HG02571 (cell line): Measurements from ENCODE around the gene PTTG1IP2.

Experiments used
- ATAC-seq: cut with Tn5 transposase; IDR thresholded peaks from one replicate; pipeline ENCODE4 v1.9.1; 2021; ENCODE audit warnings: mild to moderate bottlenecking, moderate library complexity; ENCODE audit not compliant: unreplicated experiment

Gene PTTG1IP2

GRCh38 chr7:90474284-90475210 lies 5.1 kb downstream of the PTTG1IP2 start:
- no peak for ATAC-seq

GRCh38 chr7:90483251-90483650 lies 13.8 kb downstream of the PTTG1IP2 start:
- ATAC-seq: no peak

GRCh38 chr7:90484706-90485105 lies 15.3 kb downstream of the PTTG1IP2 start:
- no peak for ATAC-seq

- no peak for ATAC-seq
Observed at GRCh38 chr7:90485734-90486316, 16.4 kb downstream of the PTTG1IP2 start.

- no peak for ATAC-seq
Observed at GRCh38 chr7:90487808-90488207, 18.4 kb downstream of the PTTG1IP2 start.

- no peak for ATAC-seq
Observed at GRCh38 chr7:90488220-90488619, 18.8 kb downstream of the PTTG1IP2 start.

- ATAC-seq: no peak
Observed at GRCh38 chr7:90492250-90492649, 22.8 kb downstream of the PTTG1IP2 start.

GRCh38 chr7:90495241-90495640 lies 25.8 kb downstream of the PTTG1IP2 start:
- ATAC-seq: no peak

- ATAC-seq: no peak
Observed at GRCh38 chr7:90502539-90502938, 33.1 kb downstream of the PTTG1IP2 start.

- ATAC-seq: no peak
Observed at GRCh38 chr7:90503367-90503766, 33.9 kb downstream of the PTTG1IP2 start.

GRCh38 chr7:90507692-90508091 lies 38.3 kb downstream of the PTTG1IP2 start:
- ATAC-seq: no peak

GRCh38 chr7:90511776-90512175 lies 42.3 kb downstream of the PTTG1IP2 start:
- ATAC-seq: no peak

GRCh38 chr7:90512821-90513254 lies 43.4 kb downstream of the PTTG1IP2 start:
- no peak for ATAC-seq

- ATAC-seq: no peak
Observed at GRCh38 chr7:90516257-90516656, 46.8 kb downstream of the PTTG1IP2 start.

GRCh38 chr7:90518630-90519029 lies 49.2 kb downstream of the PTTG1IP2 start:
- ATAC-seq: no peak

GRCh38 chr7:90520484-90520883 lies 51.0 kb downstream of the PTTG1IP2 start:
- ATAC-seq: no peak

GRCh38 chr7:90530263-90530662 lies 60.8 kb downstream of the PTTG1IP2 start:
- no peak for ATAC-seq

GRCh38 chr7:90532231-90532929 lies 62.9 kb downstream of the PTTG1IP2 start:
- no peak for ATAC-seq

GRCh38 chr7:90536449-90536848 lies 67.0 kb downstream of the PTTG1IP2 start:
- no peak for ATAC-seq

GRCh38 chr7:90538405-90538804 lies 69.0 kb downstream of the PTTG1IP2 start:
- no peak for ATAC-seq

- no peak for ATAC-seq
Observed at GRCh38 chr7:90540406-90540805, 71.0 kb downstream of the PTTG1IP2 start.

GRCh38 chr7:90551036-90551435 lies 81.6 kb downstream of the PTTG1IP2 start:
- no peak for ATAC-seq
